ENCODE data around the gene LRRN3. TPM values are rescaled to one million over a fixed set of nuclear protein-coding genes. Genes with fewer than 3 reads are reported as not detected.
A peak's percentile ranks its signal among the peaks of the same experiment; 100 is the strongest.

LRRN3 gene
- total RNA-seq, result 5.2 TPM

DNA sequence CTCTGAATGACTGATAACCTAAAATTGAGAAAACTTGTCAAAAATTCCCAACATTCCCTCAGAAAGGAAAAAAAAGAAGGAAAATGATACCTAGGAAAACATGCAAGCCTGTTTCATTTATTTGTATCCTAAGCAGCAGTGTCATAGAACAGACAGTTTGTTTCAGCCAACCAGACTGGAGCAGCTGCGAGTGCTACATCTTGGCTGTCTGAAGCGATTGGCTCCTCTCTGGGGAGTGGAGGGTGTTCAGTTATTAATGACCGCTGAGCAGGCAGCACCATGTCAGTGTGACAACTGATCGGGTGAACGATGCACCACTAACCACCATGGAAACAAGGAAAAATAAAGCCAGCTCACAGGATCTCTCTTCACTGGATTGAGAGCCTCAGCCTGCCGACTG, at the start of gene LRRN3:
LRRN3 (plus strand) TSS at position 282 of the 400 bp plus-strand sequence. CDS start 31,646 bp downstream, outside the sequence.
- Histone ChIP-seq H3K27me3 (ENCODE audit: control insufficient read depth in 3 of 3, insufficient read depth in 3 of 3, low read length in 3 of 3) (no peaks in the 10 kb centered on the region), H3K9me3 (ENCODE audit: control insufficient read depth in 3 of 3, low read length in 3 of 3) (no peaks in the 10 kb centered on the region), H3K27ac (ENCODE audit: low read depth, low read length) (no peak within 1 kb of the TSS), H3K36me3 (ENCODE audit: control insufficient read depth in 3 of 3, insufficient read depth in 3 of 3, low read length in 3 of 3) (no peaks in the 10 kb centered on the region), H3K4me3 (ENCODE audit: low read length in 3 of 3) (peak within 1 kb of the TSS; percentile 58 to 76 (median 67)), H3K4me1 (ENCODE audit: control insufficient read depth in 3 of 3, insufficient read depth in 3 of 3, low read length in 3 of 3) (peaks cover 13 to 23% (median 18%) of the 10 kb centered on the region in 3 donors), H3K9ac (ENCODE audit: low read depth in 1 of 3, low read length in 3 of 3) (peak within 1 kb of the TSS; percentile 58 to 63 (median 60))

DNA sequence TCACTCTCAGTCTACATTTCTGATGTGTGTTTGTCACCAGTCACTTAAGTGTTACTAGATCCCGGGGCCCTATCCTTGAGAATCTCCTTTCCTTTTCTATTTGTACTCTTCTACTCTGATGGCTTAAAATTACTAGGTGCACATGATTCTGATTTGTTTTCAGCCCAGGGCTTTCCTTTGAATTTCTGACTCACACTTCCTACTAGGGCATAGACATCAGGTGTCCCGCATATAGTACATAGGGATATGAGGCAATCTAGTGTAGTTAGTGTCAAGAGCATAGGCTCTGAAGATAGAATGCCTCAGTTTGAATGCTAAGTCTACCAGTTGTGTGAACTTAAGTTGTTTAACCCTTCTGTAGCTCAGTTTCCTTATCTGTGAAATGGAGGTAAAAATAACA, 49.4 kb upstream of the LRRN3 start:
- Histone ChIP-seq H3K4me3 (ENCODE audit: low read length in 3 of 3) (no peak overlapping the region), H3K4me1 (ENCODE audit: control insufficient read depth in 3 of 3, insufficient read depth in 3 of 3, low read length in 3 of 3) (no peaks in the 10 kb centered on the region), H3K9ac (ENCODE audit: low read depth in 1 of 3, low read length in 3 of 3) (no peak overlapping the region), H3K9me3 (ENCODE audit: control insufficient read depth in 3 of 3, low read length in 3 of 3) (no peaks in the 10 kb centered on the region), H3K27ac (ENCODE audit: low read depth, low read length) (no peak overlapping the region), H3K27me3 (ENCODE audit: control insufficient read depth in 3 of 3, insufficient read depth in 3 of 3, low read length in 3 of 3) (no peaks in the 10 kb centered on the region), H3K36me3 (ENCODE audit: control insufficient read depth in 3 of 3, insufficient read depth in 3 of 3, low read length in 3 of 3) (no peaks in the 10 kb centered on the region)

DNA sequence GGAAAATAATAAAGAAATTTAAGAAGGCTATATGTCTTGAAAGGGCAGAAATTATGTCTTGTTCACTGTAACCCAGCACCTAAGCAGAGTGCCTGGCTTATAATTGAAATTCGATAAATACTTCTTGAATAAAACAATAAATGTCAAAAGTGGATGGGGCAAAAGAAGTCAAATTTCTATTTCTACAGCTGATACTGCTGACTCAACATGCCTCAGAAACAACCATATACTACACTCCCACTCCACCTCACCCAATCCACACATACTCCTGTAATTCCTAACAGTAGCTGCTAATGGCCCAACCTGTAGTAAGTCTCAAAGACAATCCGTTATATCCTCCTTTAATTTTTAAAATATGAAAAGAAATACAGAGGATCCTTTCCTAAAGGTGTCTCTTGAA, 48.1 kb upstream of the LRRN3 start:
- H3K9ac ChIP-seq (ENCODE audit: low read depth in 1 of 3, low read length in 3 of 3), result no peak overlapping the region

DNA sequence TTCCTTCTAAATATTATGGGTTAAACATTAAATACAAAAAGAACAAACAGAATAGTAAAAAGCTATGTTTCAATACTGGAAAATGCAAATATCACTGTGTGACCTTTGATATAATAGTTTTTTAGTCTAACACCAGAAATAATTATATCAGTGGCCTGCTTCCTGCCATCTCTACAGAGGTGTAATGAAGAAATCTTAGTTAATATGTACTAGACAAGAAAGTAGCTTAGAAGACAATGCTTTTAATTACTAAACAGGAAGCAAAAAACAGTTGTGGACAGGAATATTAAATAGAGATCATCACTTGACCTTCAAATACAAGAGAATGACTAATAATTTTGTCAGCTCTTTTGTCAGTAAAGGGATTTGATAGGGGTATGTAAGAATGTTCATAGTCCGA, 47.4 kb upstream of the LRRN3 start:
- no peaks in the 10 kb centered on the region for H3K4me1 ChIP-seq (ENCODE audit: control insufficient read depth in 3 of 3, insufficient read depth in 3 of 3, low read length in 3 of 3)
- no peak overlapping the region for H3K9ac ChIP-seq (ENCODE audit: low read depth in 1 of 3, low read length in 3 of 3)
- H3K36me3 ChIP-seq (ENCODE audit: control insufficient read depth in 3 of 3, insufficient read depth in 3 of 3, low read length in 3 of 3), result no peaks in the 10 kb centered on the region
- H3K9me3 ChIP-seq (ENCODE audit: control insufficient read depth in 3 of 3, low read length in 3 of 3), result no peaks in the 10 kb centered on the region
- H3K27ac ChIP-seq (ENCODE audit: low read depth, low read length), result no peak overlapping the region
- no peak overlapping the region for H3K4me3 ChIP-seq (ENCODE audit: low read length in 3 of 3)
- no peaks in the 10 kb centered on the region for H3K27me3 ChIP-seq (ENCODE audit: control insufficient read depth in 3 of 3, insufficient read depth in 3 of 3, low read length in 3 of 3)

More for the DNA sequence above, 48.1 kb upstream of the LRRN3 start:
- no peak overlapping the region for H3K4me3 ChIP-seq (ENCODE audit: low read length in 3 of 3)
- H3K9me3 ChIP-seq (ENCODE audit: control insufficient read depth in 3 of 3, low read length in 3 of 3), result no peaks in the 10 kb centered on the region
- H3K4me1 ChIP-seq (ENCODE audit: control insufficient read depth in 3 of 3, insufficient read depth in 3 of 3, low read length in 3 of 3), result no peaks in the 10 kb centered on the region
- no peak overlapping the region for H3K27ac ChIP-seq (ENCODE audit: low read depth, low read length)
- no peaks in the 10 kb centered on the region for H3K36me3 ChIP-seq (ENCODE audit: control insufficient read depth in 3 of 3, insufficient read depth in 3 of 3, low read length in 3 of 3)
- no peaks in the 10 kb centered on the region for H3K27me3 ChIP-seq (ENCODE audit: control insufficient read depth in 3 of 3, insufficient read depth in 3 of 3, low read length in 3 of 3)

DNA sequence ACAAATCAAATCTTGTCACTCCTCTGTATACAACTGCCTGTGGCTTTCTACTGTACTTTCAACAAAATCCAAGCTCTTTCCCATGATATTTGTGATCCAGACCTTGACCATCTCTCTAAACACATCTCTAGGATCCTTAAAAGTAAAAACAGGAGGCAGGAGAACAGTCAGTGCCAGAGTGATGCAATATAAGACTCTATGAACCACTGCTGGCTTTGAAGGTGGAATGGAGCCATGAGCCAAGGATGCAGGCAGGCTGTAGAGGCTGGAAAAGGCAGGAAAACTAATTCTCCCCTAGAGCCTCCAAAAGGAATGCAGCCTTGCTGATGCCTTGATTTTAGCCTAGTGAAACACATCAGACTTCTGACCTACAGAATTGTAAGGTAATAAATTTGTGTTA, 45.5 kb upstream of the LRRN3 start:
- Histone ChIP-seq H3K27me3 (ENCODE audit: control insufficient read depth in 3 of 3, insufficient read depth in 3 of 3, low read length in 3 of 3) (no peaks in the 10 kb centered on the region), H3K4me3 (ENCODE audit: low read length in 3 of 3) (no peak overlapping the region), H3K27ac (ENCODE audit: low read depth, low read length) (no peak overlapping the region), H3K9ac (ENCODE audit: low read depth in 1 of 3, low read length in 3 of 3) (no peak overlapping the region), H3K4me1 (ENCODE audit: control insufficient read depth in 3 of 3, insufficient read depth in 3 of 3, low read length in 3 of 3) (no peaks in the 10 kb centered on the region), H3K9me3 (ENCODE audit: control insufficient read depth in 3 of 3, low read length in 3 of 3) (no peaks in the 10 kb centered on the region), H3K36me3 (ENCODE audit: control insufficient read depth in 3 of 3, insufficient read depth in 3 of 3, low read length in 3 of 3) (no peaks in the 10 kb centered on the region)

DNA sequence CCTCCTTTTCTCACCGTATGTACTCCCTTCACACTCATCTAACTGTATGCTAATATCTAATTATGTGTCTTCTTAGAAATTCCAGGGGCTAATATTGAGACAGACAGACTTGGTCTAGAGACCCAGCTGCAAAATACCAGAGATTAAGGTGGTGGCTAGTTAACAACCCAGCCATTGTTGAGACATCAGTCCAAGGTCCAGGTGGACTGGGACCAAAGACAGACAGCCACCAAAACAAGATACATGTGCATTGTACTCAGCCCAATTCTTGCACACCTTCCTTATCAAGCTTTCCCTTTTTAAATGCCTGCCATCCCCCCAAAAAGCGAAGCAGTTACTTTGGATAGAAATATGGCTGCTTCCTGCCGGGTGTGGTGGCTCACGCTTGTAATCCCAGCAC, 43.3 kb upstream of the LRRN3 start:
- Histone ChIP-seq H3K4me1 (ENCODE audit: control insufficient read depth in 3 of 3, insufficient read depth in 3 of 3, low read length in 3 of 3) (no peaks in the 10 kb centered on the region), H3K9me3 (ENCODE audit: control insufficient read depth in 3 of 3, low read length in 3 of 3) (no peaks in the 10 kb centered on the region), H3K4me3 (ENCODE audit: low read length in 3 of 3) (no peak overlapping the region), H3K27ac (ENCODE audit: low read depth, low read length) (no peak overlapping the region), H3K36me3 (ENCODE audit: control insufficient read depth in 3 of 3, insufficient read depth in 3 of 3, low read length in 3 of 3) (no peaks in the 10 kb centered on the region), H3K9ac (ENCODE audit: low read depth in 1 of 3, low read length in 3 of 3) (no peak overlapping the region), H3K27me3 (ENCODE audit: control insufficient read depth in 3 of 3, insufficient read depth in 3 of 3, low read length in 3 of 3) (no peaks in the 10 kb centered on the region)

DNA sequence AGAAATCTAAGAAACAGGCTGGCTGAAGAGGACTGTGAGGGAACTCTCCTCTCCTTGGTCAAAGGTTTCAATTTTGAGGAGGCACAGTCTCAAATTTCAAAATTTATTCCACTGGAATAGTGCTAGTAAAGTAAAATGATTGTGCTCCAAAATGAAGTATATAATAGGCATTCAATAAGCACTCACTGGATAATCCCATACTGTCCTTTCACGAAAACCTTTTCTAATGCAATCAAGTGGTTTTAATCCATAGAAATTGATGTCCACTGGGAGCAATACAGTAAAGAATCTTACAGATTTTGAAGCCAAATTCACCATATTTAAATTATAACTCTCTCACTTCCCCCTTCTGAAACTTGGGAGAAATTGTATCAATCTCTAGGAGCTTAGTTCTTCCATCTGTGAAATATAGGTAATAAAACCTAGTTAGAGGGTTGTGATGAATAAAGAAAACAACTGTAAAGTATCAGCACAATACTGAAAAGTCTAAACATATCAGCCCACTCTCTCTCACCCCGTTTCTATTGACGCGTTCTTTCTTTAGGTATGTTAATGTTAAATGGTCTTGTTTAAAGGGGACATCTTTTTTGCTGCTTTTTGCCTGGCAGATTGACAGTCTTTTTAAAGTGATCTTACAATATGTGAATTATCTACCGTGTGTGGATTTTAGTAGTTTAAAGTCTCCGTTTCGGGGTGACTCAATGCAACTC, 40.8 kb upstream of the LRRN3 start:
- H3K9ac ChIP-seq (ENCODE audit: low read depth in 1 of 3, low read length in 3 of 3), result no peak overlapping the region
- H3K4me3 ChIP-seq (ENCODE audit: low read length in 3 of 3), result no peak overlapping the region
- no peak overlapping the region for H3K27ac ChIP-seq (ENCODE audit: low read depth, low read length)
- H3K4me1 ChIP-seq (ENCODE audit: control insufficient read depth in 3 of 3, insufficient read depth in 3 of 3, low read length in 3 of 3), result no peaks in the 10 kb centered on the region
- no peaks in the 10 kb centered on the region for H3K36me3 ChIP-seq (ENCODE audit: control insufficient read depth in 3 of 3, insufficient read depth in 3 of 3, low read length in 3 of 3)
- H3K27me3 ChIP-seq (ENCODE audit: control insufficient read depth in 3 of 3, insufficient read depth in 3 of 3, low read length in 3 of 3), result no peaks in the 10 kb centered on the region
- no peaks in the 10 kb centered on the region for H3K9me3 ChIP-seq (ENCODE audit: control insufficient read depth in 3 of 3, low read length in 3 of 3)

DNA sequence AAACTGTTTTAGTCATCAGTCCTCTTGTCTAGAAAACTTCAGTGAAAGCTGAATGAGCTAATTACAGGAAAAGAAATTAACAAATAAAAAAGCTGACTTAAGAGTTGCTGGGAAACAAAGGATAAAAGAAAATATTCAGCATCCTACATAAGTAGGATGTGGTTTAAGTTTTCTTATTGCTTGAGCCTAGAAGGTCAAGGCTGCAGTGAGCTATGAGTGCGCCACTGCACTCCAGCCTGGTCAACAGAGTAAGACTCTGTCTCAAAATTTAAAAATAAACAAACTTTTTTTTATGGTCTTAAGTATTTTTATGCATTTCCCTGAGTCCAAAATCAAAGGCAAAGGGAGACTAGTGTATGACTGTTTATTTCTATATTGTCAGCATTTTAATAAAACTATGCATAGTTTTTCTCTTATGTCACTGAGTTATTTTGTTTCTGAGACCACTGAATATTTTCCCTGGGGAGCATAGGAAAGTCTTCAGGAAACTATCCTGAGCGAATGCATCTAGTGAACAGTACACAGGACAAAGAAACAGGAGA, 40.0 kb upstream of the LRRN3 start:
- Histone ChIP-seq H3K27me3 (ENCODE audit: control insufficient read depth in 3 of 3, insufficient read depth in 3 of 3, low read length in 3 of 3) (no peaks in the 10 kb centered on the region), H3K4me1 (ENCODE audit: control insufficient read depth in 3 of 3, insufficient read depth in 3 of 3, low read length in 3 of 3) (no peaks in the 10 kb centered on the region), H3K27ac (ENCODE audit: low read depth, low read length) (no peak overlapping the region)

DNA sequence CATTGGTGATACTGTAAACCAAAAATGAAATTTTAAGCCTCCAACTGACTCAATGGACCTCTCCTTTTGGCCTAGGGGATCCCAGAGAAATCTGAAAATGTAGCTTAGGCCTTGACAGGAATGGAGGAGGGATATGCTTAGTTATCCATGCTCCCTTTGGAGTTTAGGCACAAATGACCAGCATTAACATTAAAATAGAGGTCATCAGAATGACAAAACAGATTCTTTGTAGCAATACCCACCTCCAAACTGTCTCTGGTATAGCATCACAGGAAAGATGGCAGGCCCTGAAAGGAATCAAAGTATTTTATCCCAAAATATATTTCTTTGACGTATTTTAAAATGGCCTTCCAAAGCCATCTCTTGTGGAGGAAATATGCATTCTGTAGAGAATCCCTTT, 39.1 kb upstream of the LRRN3 start:
- H3K4me3 ChIP-seq (ENCODE audit: low read length in 3 of 3), result no peak overlapping the region
- no peaks in the 10 kb centered on the region for H3K4me1 ChIP-seq (ENCODE audit: control insufficient read depth in 3 of 3, insufficient read depth in 3 of 3, low read length in 3 of 3)
- H3K36me3 ChIP-seq (ENCODE audit: control insufficient read depth in 3 of 3, insufficient read depth in 3 of 3, low read length in 3 of 3), result no peaks in the 10 kb centered on the region
- H3K27me3 ChIP-seq (ENCODE audit: control insufficient read depth in 3 of 3, insufficient read depth in 3 of 3, low read length in 3 of 3), result no peaks in the 10 kb centered on the region
- no peak overlapping the region for H3K27ac ChIP-seq (ENCODE audit: low read depth, low read length)
- H3K9me3 ChIP-seq (ENCODE audit: control insufficient read depth in 3 of 3, low read length in 3 of 3), result no peaks in the 10 kb centered on the region
- H3K9ac ChIP-seq (ENCODE audit: low read depth in 1 of 3, low read length in 3 of 3), result no peak overlapping the region

More for the DNA sequence above, 40.0 kb upstream of the LRRN3 start:
- no peaks in the 10 kb centered on the region for H3K9me3 ChIP-seq (ENCODE audit: control insufficient read depth in 3 of 3, low read length in 3 of 3)
- H3K36me3 ChIP-seq (ENCODE audit: control insufficient read depth in 3 of 3, insufficient read depth in 3 of 3, low read length in 3 of 3), result no peaks in the 10 kb centered on the region
- no peak overlapping the region for H3K4me3 ChIP-seq (ENCODE audit: low read length in 3 of 3)
- no peak overlapping the region for H3K9ac ChIP-seq (ENCODE audit: low read depth in 1 of 3, low read length in 3 of 3)

DNA sequence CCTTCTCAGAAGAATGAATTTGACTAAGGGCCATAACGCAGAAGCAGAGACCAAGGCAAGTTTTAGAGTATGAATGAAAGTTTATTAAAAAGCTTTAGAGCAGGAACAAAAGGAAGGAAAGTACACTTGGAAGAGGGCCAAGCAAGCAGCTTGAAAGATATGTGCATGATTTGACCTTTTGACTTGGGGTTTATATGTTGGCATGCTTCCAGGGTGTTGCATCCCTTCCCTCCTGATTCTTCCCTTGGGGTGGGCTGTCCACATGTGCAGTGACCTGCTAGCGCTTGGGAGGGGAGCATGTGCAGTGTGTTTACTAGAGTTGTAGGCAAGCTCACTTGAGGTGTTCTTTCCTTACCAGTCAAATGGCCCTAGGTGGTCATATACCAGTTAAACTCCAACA, 37.9 kb upstream of the LRRN3 start:
- Histone ChIP-seq H3K36me3 (ENCODE audit: control insufficient read depth in 3 of 3, insufficient read depth in 3 of 3, low read length in 3 of 3) (no peaks in the 10 kb centered on the region), H3K9ac (ENCODE audit: low read depth in 1 of 3, low read length in 3 of 3) (no peak overlapping the region), H3K9me3 (ENCODE audit: control insufficient read depth in 3 of 3, low read length in 3 of 3) (no peaks in the 10 kb centered on the region), H3K27me3 (ENCODE audit: control insufficient read depth in 3 of 3, insufficient read depth in 3 of 3, low read length in 3 of 3) (no peaks in the 10 kb centered on the region), H3K4me1 (ENCODE audit: control insufficient read depth in 3 of 3, insufficient read depth in 3 of 3, low read length in 3 of 3) (no peaks in the 10 kb centered on the region), H3K27ac (ENCODE audit: low read depth, low read length) (no peak overlapping the region), H3K4me3 (ENCODE audit: low read length in 3 of 3) (no peak overlapping the region)

All from skeletal muscle tissue (tissue), 4 donors.